Erythroblast (primary cell): Measurements from ENCODE around the gene LRRC57.

Experiments
- GATA1 ChIP-seq: IDR thresholded peaks from 2 replicates; pipeline ENCODE4 v1.6.1; 2011; ENCODE audit warnings: low read depth, mild to moderate bottlenecking, control low read depth, low read length, moderate library complexity
- POLR2A ChIP-seq: IDR thresholded peaks from 2 replicates; pipeline ENCODE4 v1.6.1; 2011; ENCODE audit warnings: mild to moderate bottlenecking, low read length

GRCh38 chr15:42511007-42511391 is 37.6 kb downstream of the LRRC57 start:
- TF ChIP-seq POLR2A (no peak), GATA1 (no peak)
